HepG2 (cell line): ENCODE measurements around the gene PIK3IP1. TPM values are rescaled to one million over a fixed set of nuclear protein-coding genes. Genes with fewer than 3 reads are reported as not detected.

Experiments used
- AGO2 ChIP-seq: fragments of 200-400 bp; formaldehyde crosslinking; optimal IDR thresholded peaks from 2 replicates; pipeline ENCODE3; 2017; ENCODE audit warnings: mild to moderate bottlenecking, low read depth, low read length, moderate library complexity
- AKAP8 ChIP-seq: sonication (generic); formaldehyde crosslinking; IDR thresholded peaks from 2 replicates; pipeline ENCODE4 v1.5.1; 2020; ENCODE audit warnings: mild to moderate bottlenecking, missing genetic modification reagents
- DR1 ChIP-seq: sonication (generic); formaldehyde crosslinking; IDR thresholded peaks from 2 replicates; pipeline ENCODE4 v1.8.0; 2021; ENCODE audit warnings: mild to moderate bottlenecking, missing genetic modification reagents, inconsistent platforms
- ELF1 ChIP-seq: sonication (generic); formaldehyde crosslinking; IDR thresholded peaks from 2 replicates; pipeline ENCODE4 v1.4.0; 2020; ENCODE audit warnings: missing genetic modification reagents
- FOXK2 ChIP-seq: fragments of 450-650 bp; IDR thresholded peaks from 2 replicates; pipeline ENCODE4 v1.6.1; 2016
- MTERF4 ChIP-seq: sonication (generic); formaldehyde crosslinking; IDR thresholded peaks from 2 replicates; pipeline ENCODE4 v1.8.0; 2023; ENCODE audit warnings: mild to moderate bottlenecking, missing genetic modification reagents
- PATZ1 ChIP-seq: sonication (generic); formaldehyde crosslinking; IDR thresholded peaks from 2 replicates; pipeline ENCODE4 v1.4.0; 2020; ENCODE audit warnings: missing genetic modification reagents
- PTBP1 ChIP-seq: fragments of 200-400 bp; formaldehyde crosslinking; IDR thresholded peaks from 2 replicates; pipeline ENCODE4 v1.6.1; 2018; ENCODE audit warnings: low read length, low read depth; ENCODE audit not compliant: poor library complexity, severe bottlenecking
- TRIM24 ChIP-seq: sonication (generic); formaldehyde crosslinking; IDR thresholded peaks from 2 replicates; pipeline ENCODE4 v1.8.0; 2022; ENCODE audit warnings: mild to moderate bottlenecking, missing genetic modification reagents
- ZBTB38 ChIP-seq: sonication (generic); formaldehyde crosslinking; IDR thresholded peaks from 2 replicates; pipeline ENCODE4 v1.5.1; 2020; ENCODE audit warnings: mild to moderate bottlenecking, missing genetic modification reagents
- ZBTB4 ChIP-seq: sonication (generic); formaldehyde crosslinking; IDR thresholded peaks from 2 replicates; pipeline ENCODE4 v1.4.0; 2020; ENCODE audit warnings: missing genetic modification reagents, mild to moderate bottlenecking, borderline replicate concordance
- ZFP36L1 ChIP-seq: sonication (generic); formaldehyde crosslinking; IDR thresholded peaks from 2 replicates; pipeline ENCODE4 v1.8.0; 2022; ENCODE audit warnings: mild to moderate bottlenecking, missing genetic modification reagents, moderate library complexity
- ZNF33B ChIP-seq: sonication (generic); formaldehyde crosslinking; IDR thresholded peaks from 2 replicates; pipeline ENCODE4 v1.5.1; 2020; ENCODE audit warnings: mild to moderate bottlenecking, missing genetic modification reagents
- ZNF687 ChIP-seq: sonication (generic); formaldehyde crosslinking; IDR thresholded peaks from 2 replicates; pipeline ENCODE4 v1.5.1; 2020; ENCODE audit warnings: mild to moderate bottlenecking, missing genetic modification reagents, moderate library complexity
- ZNF740 ChIP-seq: sonication (generic); formaldehyde crosslinking; IDR thresholded peaks from 2 replicates; pipeline ENCODE4 v1.4.0; 2020; ENCODE audit warnings: missing genetic modification reagents
- ZNF883 ChIP-seq: sonication (generic); formaldehyde crosslinking; IDR thresholded peaks from 2 replicates; pipeline ENCODE4 v1.5.1; 2020; ENCODE audit warnings: mild to moderate bottlenecking, missing genetic modification reagents; ENCODE audit errors: not compliant biosample characterization
- ZSCAN20 ChIP-seq: sonication (generic); formaldehyde crosslinking; IDR thresholded peaks from 2 replicates; pipeline ENCODE4 v1.4.0; 2020; ENCODE audit warnings: missing genetic modification reagents, mild to moderate bottlenecking, borderline replicate concordance
- polyA plus RNA-seq, 8 experiments: library from polyadenylated mRNA; depleted of rRNA in 3 of 8; stranded (reverse) in 7 of 8; unstranded in 1 of 8; fragments of >200 nt; fragmentation: Illumina TruSeq in 4 of 8; extraction: Trizol in 4 of 8; gene quantifications; 2 replicates each; pipeline versions ENCODE4 v1.2.1 to v1.2.3, GENCODE V29; 2011 to 2016; ENCODE audit warnings: low read depth in 4 of 8, missing spikeins in 1 of 8, mixed read lengths in 1 of 8; ENCODE audit not compliant: insufficient read depth in 1 of 8
- total RNA-seq, 5 experiments: library from RNA; depleted of rRNA; stranded (reverse); fragments of >200 nt; fragmentation: Illumina TruSeq; extraction: Trizol; gene quantifications; 2 replicates each; pipeline ENCODE4 v1.2.3, GENCODE V29; 2016; ENCODE audit warnings: low read depth in 1 of 5

Gene PIK3IP1
- total and polyA plus RNA-seq, 2 of the 13 experiments (the other 11 are each of a cell fraction or from before 2014, with no cell fraction given): 1.3 to 2.5 TPM

- TF ChIP-seq ZNF33B (no peak), ZBTB38 (CRISPR knock-in tag) (peak; percentile 45; the same call in 1 of the 2 replicates), PATZ1 (peak; percentile 78), DR1 (CRISPR knock-in tag) (no peak), AGO2 (peak; percentile 50), PTBP1 (no peak), AKAP8 (CRISPR knock-in tag) (no peak), FOXK2 (no peak), ELF1 (no peak), ZNF883 (no peak), ZNF687 (peak; percentile 56), ZNF740 (CRISPR knock-in tag) (0 out of 2 replicates have a peak, but pooled peaks have one; percentile 35), MTERF4 (CRISPR knock-in tag) (no peak), ZBTB4 (peak; percentile 39; the same call in 1 of the 2 replicates), ZSCAN20 (CRISPR knock-in tag) (no peak), TRIM24 (CRISPR knock-in tag) (no peak), ZFP36L1 (CRISPR knock-in tag) (no peak)
These were observed 49.2 kb upstream of the PIK3IP1 start (continued) for GRCh38 chr22:31341386-31342088.
